NCI-H1436 (cell line): Measurements from ENCODE around the gene HSPB1.
"Not testable (repeated sequence)": the region's sequence is repeated elsewhere in the genome, so short reads cannot be mapped to it uniquely, and the experiment has no call there.

Source experiments
- DNase-seq: peaks from one replicate; lab custom pipeline; 2025; lab: John Stamatoyannopoulos, UW

HSPB1 gene

GRCh38 chr7:76309341-76310101 is 7.0 kb downstream of the HSPB1 start:
- not testable (repeated sequence) for DNase-seq

- no peak for DNase-seq
Measured at GRCh38 chr7:76310102-76310957, 7.9 kb downstream of the HSPB1 start.

DNA sequence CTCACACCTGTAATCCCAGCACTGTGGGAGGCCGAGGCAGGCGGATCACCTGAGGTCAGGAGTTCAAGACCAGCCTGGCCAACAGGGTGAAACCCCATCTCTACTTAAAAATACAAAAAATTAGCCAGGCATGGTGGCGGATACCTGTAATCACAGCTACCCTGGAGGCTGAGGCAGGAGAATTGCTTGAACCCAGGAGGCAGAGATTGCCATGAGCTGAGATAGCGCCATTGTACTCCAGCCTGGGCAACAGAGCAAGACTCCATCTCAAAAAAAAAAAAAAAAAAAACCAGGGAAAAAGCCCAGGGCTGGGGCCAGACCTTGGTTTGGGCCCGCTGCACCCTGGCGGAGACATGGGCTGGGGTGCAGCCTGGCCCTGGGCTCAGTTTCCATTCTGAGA is 9.4 kb downstream of the HSPB1 start:
- not testable (repeated sequence) for DNase-seq

GRCh38 chr7:76314042-76314721 is 11.7 kb downstream of the HSPB1 start:
- DNase-seq, result peak; percentile 94

DNA sequence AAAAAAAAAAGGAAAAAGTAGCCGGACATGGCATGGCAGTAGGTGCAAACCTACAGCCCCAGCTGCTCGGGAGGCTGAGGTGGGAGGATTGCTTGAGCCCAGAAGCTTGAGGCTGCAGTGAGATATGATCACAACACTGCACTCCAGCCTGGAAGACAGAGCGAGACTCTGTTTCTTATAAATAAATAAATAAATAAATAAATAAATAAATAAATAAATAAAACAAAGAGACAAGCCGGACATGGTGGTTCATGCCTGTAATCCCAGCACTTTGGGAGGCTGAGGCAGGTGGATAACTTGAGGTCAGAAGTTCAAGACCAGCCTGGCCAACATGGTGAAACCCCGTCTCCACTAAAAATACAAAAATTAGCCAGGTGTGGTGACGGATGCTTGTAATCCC is 12.3 kb downstream of the HSPB1 start:
- DNase-seq, result not testable (repeated sequence)

- no peak for DNase-seq
Measured at GRCh38 chr7:76315364-76315763, 12.9 kb downstream of the HSPB1 start.

GRCh38 chr7:76316984-76317781 is 14.7 kb downstream of the HSPB1 start:
- no peak for DNase-seq

DNA sequence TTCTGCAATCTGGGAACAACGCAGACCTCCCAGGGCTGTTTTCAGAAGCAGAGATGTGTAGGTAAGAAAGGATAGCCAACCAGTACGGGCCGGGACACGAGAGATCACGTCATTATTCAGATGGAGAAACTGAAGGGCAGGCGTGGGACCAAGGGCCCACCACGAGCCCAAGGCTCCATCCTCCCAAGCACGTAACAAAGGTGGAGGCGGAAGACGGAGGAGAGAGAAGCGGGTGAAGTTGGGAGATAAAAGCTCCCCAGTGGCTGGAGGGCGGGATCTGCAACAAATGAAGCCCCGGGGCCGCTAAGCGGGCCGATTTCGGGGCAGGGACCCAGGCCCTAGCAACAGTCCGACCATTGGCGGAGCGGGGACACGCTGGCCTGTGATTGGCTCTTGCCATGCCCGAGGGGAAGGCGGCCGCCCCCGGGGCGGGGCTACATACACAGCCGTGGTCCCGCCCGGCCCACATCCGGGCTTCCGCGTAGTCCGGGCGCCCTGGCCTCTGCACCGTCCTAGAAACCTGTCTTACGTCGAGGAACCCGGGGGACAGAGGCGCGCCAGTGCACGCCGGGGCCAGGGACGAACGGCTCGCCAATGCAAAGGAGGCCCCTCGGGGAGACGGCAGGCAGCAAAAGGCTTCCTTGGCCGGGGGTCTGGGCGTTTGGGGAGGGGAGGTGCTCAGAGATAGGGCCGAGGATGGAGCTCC is 15.5 kb downstream of the HSPB1 start:
- peak; percentile 97 for DNase-seq

- DNase-seq, result peak; percentile 50
Measured at GRCh38 chr7:76318488-76319353, 16.2 kb downstream of the HSPB1 start.

DNA sequence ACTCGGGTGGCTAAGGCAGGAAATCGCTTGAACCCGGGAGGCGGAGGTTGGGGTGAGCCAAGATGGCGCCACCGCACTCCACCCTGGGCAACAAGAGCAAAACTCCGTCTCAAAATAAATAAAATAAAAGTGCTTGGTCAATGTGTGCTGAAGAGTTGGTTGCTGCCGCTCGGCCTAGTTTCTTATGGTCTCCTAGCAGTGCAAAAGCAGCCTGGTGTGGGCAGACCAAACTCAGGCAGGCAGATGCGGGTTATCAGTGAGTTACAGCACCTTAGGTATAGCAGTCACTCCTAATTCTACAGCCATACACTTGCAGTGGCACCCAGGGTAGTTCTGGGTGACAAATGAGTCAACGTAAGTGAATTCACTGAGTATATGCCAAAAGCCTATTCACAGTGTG is 22.6 kb downstream of the HSPB1 start:
- DNase-seq, result no peak

GRCh38 chr7:76325811-76326210 is 23.3 kb downstream of the HSPB1 start:
- DNase-seq, result no peak

DNA sequence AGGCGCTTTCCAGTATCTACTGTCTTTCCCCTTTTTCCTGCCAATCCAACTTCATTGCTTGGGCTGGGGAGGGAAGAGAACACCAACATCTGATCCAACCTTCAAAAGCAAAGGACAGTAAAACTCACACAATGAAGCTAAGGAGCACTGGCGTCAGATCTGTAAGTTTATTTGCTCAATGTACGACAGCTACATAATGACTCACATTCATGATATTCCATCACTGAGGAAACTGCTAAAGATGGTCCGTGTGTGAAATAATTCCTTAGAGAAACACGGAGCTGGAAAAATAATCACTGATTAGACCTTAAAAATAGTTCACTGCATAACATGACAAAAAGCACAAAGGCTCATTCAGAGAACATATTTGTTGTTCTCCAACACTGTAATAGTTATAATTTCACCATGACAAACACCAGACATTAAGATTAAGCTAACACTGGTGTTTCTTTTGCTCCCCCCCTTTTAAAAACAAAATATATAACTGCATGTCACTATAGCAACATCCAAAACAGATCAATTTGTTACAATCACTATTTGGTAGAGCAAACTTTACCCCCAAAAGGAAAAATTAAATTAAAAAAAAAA is 24.3 kb downstream of the HSPB1 start:
- DNase-seq, result no peak

GRCh38 chr7:76327610-76328009 is 25.1 kb downstream of the HSPB1 start:
- DNase-seq, result no peak

- no peak for DNase-seq
Measured at GRCh38 chr7:76328389-76328788, 25.9 kb downstream of the HSPB1 start.

GRCh38 chr7:76329479-76329878 is 27.0 kb downstream of the HSPB1 start:
- DNase-seq, result no peak

GRCh38 chr7:76330261-76330660 is 27.8 kb downstream of the HSPB1 start:
- DNase-seq, result no peak

DNA sequence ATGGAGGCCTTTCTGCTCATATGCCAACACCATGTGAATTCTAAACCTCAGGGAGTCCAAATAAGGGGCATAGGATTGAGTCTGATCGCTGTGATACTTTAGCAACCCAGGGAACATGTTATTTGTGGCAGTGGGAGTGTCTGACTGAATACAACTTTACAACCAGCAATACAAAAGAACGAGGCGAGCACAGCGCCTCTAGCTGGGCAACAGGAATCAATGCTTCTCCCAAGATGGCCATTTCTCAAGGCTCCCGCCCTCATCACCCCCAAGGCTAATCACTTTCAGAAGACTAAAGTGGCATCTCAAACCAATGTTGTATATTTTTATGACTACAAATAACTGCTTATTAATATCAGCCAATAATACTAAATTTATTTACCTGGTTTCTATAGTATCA is 28.2 kb downstream of the HSPB1 start:
- no peak for DNase-seq

GRCh38 chr7:76332078-76332477 is 29.6 kb downstream of the HSPB1 start:
- DNase-seq, result no peak

- no peak for DNase-seq
Measured at GRCh38 chr7:76333511-76334101, 31.1 kb downstream of the HSPB1 start.
